Measurements from ENCODE around the gene DDX1. TPM values are rescaled to one million over a fixed set of nuclear protein-coding genes. Genes with fewer than 3 reads are reported as not detected.

DDX1 gene
- total RNA-seq, 2 donors from 2014 or later = 116 to 126 TPM

DNA sequence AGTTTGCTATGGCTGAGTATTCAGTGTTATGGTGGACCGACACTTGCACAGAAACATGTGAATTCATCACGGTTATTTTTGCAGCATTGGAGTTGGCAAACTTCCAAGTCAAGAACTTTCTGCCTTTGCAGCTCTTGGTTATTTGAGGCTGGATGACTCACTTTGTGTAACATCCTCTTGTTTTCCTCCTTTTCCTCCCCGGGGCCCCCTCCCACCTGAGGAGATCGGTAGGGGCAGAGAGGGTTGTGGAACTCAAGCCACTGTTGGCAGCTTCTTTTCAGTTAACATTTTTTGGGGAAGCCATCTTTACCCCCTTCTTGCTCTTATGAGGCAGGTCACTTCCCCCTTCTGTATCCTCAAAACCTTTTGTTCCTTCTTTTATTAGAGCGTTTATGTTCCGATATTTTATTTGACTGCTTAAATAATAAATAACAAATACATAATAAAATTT lies 48.6 kb downstream of the DDX1 start:
- peaks cover 36% of the 10 kb centered on the region for H3K36me3 ChIP-seq (ENCODE audit: control insufficient read depth, insufficient read depth, low read length)
- no peaks in the 10 kb centered on the region for H3K27me3 ChIP-seq (ENCODE audit: control insufficient read depth, insufficient read depth, low read length, poor library complexity, severe bottlenecking)
- H3K4me3 ChIP-seq (ENCODE audit: low read length) = no peak overlapping the region
- H3K4me1 Mint-ChIP-seq = peaks cover 20% of the 10 kb centered on the region
- no peak for DNase-seq
- peaks cover 8% of the 10 kb centered on the region for H3K9me3 ChIP-seq (ENCODE audit: control insufficient read depth, low read length)
- no peaks in the 10 kb centered on the region for H3K27me3 Mint-ChIP-seq (ENCODE audit: insufficient read depth)
- peaks cover 29% of the 10 kb centered on the region for H3K36me3 Mint-ChIP-seq (ENCODE audit: low read depth)
- H3K4me1 ChIP-seq (ENCODE audit: control insufficient read depth, insufficient read depth, low read length) = no peaks in the 10 kb centered on the region
- H3K9me3 Mint-ChIP-seq = peaks cover 4% of the 10 kb centered on the region
- no peak overlapping the region for H3K27ac Mint-ChIP-seq
- H3K4me3 Mint-ChIP-seq = no peak overlapping the region
- no peak overlapping the region for H3K27ac ChIP-seq (ENCODE audit: low read depth, low read length)
- H3K9ac ChIP-seq (ENCODE audit: extremely low read depth, low read length, poor library complexity, severe bottlenecking) = no peak overlapping the region
- TF ChIP-seq, protein P1, sequence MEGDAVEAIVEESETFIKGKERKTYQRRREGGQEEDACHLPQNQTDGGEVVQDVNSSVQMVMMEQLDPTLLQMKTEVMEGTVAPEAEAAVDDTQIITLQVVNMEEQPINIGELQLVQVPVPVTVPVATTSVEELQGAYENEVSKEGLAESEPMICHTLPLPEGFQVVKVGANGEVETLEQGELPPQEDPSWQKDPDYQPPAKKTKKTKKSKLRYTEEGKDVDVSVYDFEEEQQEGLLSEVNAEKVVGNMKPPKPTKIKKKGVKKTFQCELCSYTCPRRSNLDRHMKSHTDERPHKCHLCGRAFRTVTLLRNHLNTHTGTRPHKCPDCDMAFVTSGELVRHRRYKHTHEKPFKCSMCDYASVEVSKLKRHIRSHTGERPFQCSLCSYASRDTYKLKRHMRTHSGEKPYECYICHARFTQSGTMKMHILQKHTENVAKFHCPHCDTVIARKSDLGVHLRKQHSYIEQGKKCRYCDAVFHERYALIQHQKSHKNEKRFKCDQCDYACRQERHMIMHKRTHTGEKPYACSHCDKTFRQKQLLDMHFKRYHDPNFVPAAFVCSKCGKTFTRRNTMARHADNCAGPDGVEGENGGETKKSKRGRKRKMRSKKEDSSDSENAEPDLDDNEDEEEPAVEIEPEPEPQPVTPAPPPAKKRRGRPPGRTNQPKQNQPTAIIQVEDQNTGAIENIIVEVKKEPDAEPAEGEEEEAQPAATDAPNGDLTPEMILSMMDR (conservative IDR thresholded peaks at IDR 0.05) = no peak
- 91 to 100% methylated on average over 1 to 5 of the region's 6 CpGs for WGBS, 2 experiments (ENCODE audit: insufficient coverage in 1 of 2, insufficient read length in 1 of 2)

DNA sequence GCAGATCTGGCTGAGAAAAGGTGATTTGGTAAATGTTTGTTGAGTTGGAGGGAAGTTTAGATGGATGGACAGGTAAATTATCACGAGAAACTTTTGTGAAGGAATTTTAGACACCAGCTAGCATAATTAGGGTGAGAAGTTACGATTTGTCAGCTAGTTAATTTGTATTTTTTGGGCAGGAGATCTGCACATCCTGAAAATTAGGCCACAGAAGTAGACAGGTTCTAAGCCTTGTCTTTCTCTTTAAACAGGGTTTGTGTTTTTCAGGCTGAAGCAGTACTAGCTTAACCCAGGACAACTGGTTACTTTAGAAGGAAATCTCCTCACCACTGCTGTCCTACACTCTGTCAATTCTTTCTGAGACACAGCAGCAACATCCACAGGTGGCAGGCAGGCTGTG lies 49.1 kb downstream of the DDX1 start:
- no peak overlapping the region for H3K4me3 ChIP-seq (ENCODE audit: low read length)
- no peak overlapping the region for H3K9ac ChIP-seq (ENCODE audit: extremely low read depth, low read length, poor library complexity, severe bottlenecking)
- Mint-ChIP-seq H3K4me1 (peaks cover 18% of the 10 kb centered on the region), H3K4me3 (no peak overlapping the region), H3K27me3 (ENCODE audit: insufficient read depth) (no peaks in the 10 kb centered on the region), H3K36me3 (ENCODE audit: low read depth) (peaks cover 29% of the 10 kb centered on the region), H3K27ac (no peak overlapping the region), H3K9me3 (peaks cover 4% of the 10 kb centered on the region)
- H3K4me1 ChIP-seq (ENCODE audit: control insufficient read depth, insufficient read depth, low read length) = no peaks in the 10 kb centered on the region
- no peak overlapping the region for H3K27ac ChIP-seq (ENCODE audit: low read depth, low read length)
- no peaks in the 10 kb centered on the region for H3K27me3 ChIP-seq (ENCODE audit: control insufficient read depth, insufficient read depth, low read length, poor library complexity, severe bottlenecking)
- no peak for DNase-seq
- TF ChIP-seq, protein P1 (conservative IDR thresholded peaks at IDR 0.05) = no peak
- H3K9me3 ChIP-seq (ENCODE audit: control insufficient read depth, low read length) = peaks cover 8% of the 10 kb centered on the region
- H3K36me3 ChIP-seq (ENCODE audit: control insufficient read depth, insufficient read depth, low read length) = peaks cover 32% of the 10 kb centered on the region
- WGBS, 2 experiments (ENCODE audit: insufficient coverage in 1 of 2, insufficient read length in 1 of 2) = 89 to 94% methylated on average over 2 of the region's 2 CpGs

DNA sequence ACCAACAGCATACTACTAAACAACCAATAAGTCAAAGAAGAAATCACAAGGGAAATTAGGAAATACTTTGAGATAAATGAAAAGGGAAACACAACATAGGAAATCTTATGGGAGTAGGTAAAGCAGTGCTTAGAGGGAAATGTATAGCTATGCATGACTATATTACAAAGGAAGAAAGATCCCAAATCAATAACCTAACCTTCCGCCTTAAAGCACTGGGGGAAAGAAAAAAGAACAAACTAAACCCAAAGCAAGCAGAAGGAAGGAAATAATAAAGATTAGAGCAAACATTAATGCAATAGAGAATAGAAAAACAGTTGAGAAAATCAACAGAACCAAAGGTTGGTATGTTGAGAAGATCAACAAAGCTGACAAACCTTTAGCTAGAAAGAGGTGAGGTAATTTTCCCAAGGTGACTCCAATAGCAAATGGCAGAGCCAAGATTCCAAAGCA lies 49.9 kb downstream of the DDX1 start:
- TF ChIP-seq, protein P1 (conservative IDR thresholded peaks at IDR 0.05) = no peak
- DNase-seq = no peak
- Histone ChIP-seq H3K4me1 (ENCODE audit: control insufficient read depth, insufficient read depth, low read length) (no peaks in the 10 kb centered on the region), H3K9ac (ENCODE audit: extremely low read depth, low read length, poor library complexity, severe bottlenecking) (no peak overlapping the region), H3K27ac (ENCODE audit: low read depth, low read length) (no peak overlapping the region), H3K4me3 (ENCODE audit: low read length) (no peak overlapping the region), H3K27me3 (ENCODE audit: control insufficient read depth, insufficient read depth, low read length, poor library complexity, severe bottlenecking) (no peaks in the 10 kb centered on the region), H3K9me3 (ENCODE audit: control insufficient read depth, low read length) (peaks cover 8% of the 10 kb centered on the region), H3K36me3 (ENCODE audit: control insufficient read depth, insufficient read depth, low read length) (peaks cover 25% of the 10 kb centered on the region)
- Mint-ChIP-seq H3K36me3 (ENCODE audit: low read depth) (peaks cover 29% of the 10 kb centered on the region), H3K27ac (no peak overlapping the region), H3K27me3 (ENCODE audit: insufficient read depth) (no peaks in the 10 kb centered on the region), H3K9me3 (peaks cover 4% of the 10 kb centered on the region), H3K4me3 (no peak overlapping the region), H3K4me1 (peaks cover 10% of the 10 kb centered on the region)
- 100% methylated on average over 1 of the region's 1 CpG; no CpG with 5 or more reads in 1 of the 2 experiments for WGBS, 2 experiments (ENCODE audit: insufficient coverage in 1 of 2, insufficient read length in 1 of 2)

Data from endodermal cell (in vitro differentiated cells).